ENCODE measurements around the gene GLIPR1L2.
"Not testable (repeated sequence)": the region's sequence is repeated elsewhere in the genome, so short reads cannot be mapped to it uniquely, and the experiment has no call there.

DNA sequence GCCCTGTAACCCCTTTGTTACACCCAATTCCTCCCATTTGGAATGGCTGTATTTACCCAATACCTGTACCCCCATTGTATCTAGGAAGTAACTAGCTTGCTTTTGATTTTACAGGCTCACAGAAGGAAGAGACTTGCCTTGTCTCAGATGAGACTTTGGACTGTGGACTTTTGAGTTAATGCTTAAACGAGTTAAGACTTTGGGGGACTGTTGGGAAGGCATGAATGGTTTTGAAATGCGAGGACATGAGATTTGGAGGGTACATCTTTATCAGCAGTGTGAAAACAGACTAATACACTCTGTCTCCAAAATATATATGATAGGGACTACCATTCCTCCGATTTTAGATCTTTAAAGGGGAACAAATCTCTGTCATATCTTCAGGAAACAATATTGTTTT, 51.6 kb downstream of the GLIPR1L2 start:
- TF ChIP-seq CSDC2 (CRISPR knock-in tag; IDR thresholded peaks at IDR 0.05); ZFP30 (CRISPR knock-in tag; IDR thresholded peaks at IDR 0.05); PATZ1 (CRISPR knock-in tag; IDR thresholded peaks at IDR 0.05; ENCODE audit: borderline replicate concordance); TSHZ2 (CRISPR knock-in tag; IDR thresholded peaks at IDR 0.05); ARNTL (CRISPR knock-in tag; IDR thresholded peaks at IDR 0.05; ENCODE audit: borderline replicate concordance, low read depth); ZFP3 (CRISPR knock-in tag; IDR thresholded peaks at IDR 0.05); BACH2 (CRISPR knock-in tag; IDR thresholded peaks at IDR 0.05; ENCODE audit: borderline replicate concordance); OSR1 (CRISPR knock-in tag; IDR thresholded peaks at IDR 0.05); POU6F1 (CRISPR knock-in tag; IDR thresholded peaks at IDR 0.05; ENCODE audit: borderline replicate concordance, low read depth): not testable (repeated sequence)
- TF ChIP-seq, protein P1, sequence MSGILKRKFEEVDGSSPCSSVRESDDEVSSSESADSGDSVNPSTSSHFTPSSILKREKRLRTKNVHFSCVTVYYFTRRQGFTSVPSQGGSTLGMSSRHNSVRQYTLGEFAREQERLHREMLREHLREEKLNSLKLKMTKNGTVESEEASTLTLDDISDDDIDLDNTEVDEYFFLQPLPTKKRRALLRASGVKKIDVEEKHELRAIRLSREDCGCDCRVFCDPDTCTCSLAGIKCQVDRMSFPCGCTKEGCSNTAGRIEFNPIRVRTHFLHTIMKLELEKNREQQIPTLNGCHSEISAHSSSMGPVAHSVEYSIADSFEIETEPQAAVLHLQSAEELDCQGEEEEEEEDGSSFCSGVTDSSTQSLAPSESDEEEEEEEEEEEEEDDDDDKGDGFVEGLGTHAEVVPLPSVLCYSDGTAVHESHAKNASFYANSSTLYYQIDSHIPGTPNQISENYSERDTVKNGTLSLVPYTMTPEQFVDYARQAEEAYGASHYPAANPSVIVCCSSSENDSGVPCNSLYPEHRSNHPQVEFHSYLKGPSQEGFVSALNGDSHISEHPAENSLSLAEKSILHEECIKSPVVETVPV (CRISPR knock-in tag; IDR thresholded peaks at IDR 0.05) = not testable (repeated sequence)

Measured in SK-N-SH treated with all-trans-retinoic acid at 6 μM for 48 hours (cell line).